OCI-M1 (cell line): ENCODE results near the gene NMU.

Experiments used
- DNase-seq: peaks from one replicate; lab custom pipeline; 2025; lab: John Stamatoyannopoulos, UW

Gene NMU

GRCh38 chr4:55554453-55555030, 81.6 kb downstream of the NMU start:
- DNase-seq = peak; percentile 70

GRCh38 chr4:55553441-55554201, 82.5 kb downstream of the NMU start:
- DNase-seq = peak; percentile 86

GRCh38 chr4:55551964-55552363, 84.1 kb downstream of the NMU start:
- peak; percentile 19 for DNase-seq

GRCh38 chr4:55549888-55550287, 86.2 kb downstream of the NMU start:
- DNase-seq = peak; percentile 60

GRCh38 chr4:55547918-55548317, 88.2 kb downstream of the NMU start:
- no peak for DNase-seq

GRCh38 chr4:55547466-55547770, 88.7 kb downstream of the NMU start:
- no peak for DNase-seq

GRCh38 chr4:55546756-55547465, 89.2 kb downstream of the NMU start, which contains the start of gene CLOCK:
Gene CLOCK (minus strand): TSS chr4:55546909. CDS start chr4:55482785, 64,124 bp downstream.
- peak; percentile 91 for DNase-seq

GRCh38 chr4:55546506-55546755, 89.7 kb downstream of the NMU start:
- DNase-seq = no peak

- DNase-seq = peak; percentile 86
Observed at GRCh38 chr4:55545641-55546505, 90.2 kb downstream of the NMU start.
